ENCODE data around the gene C1QB. TPM values are rescaled to one million over a fixed set of nuclear protein-coding genes. Genes with fewer than 3 reads are reported as not detected.

C1QB gene
- total and polyA plus RNA-seq, 2 experiments from 2014 or later, result not detected

- H3K4me1 Mint-ChIP-seq, result peaks cover 3% of the 10 kb centered on the region; the same call in 1 of the 3 replicates
- no peaks in the 10 kb centered on the region for H3K36me3 Mint-ChIP-seq (ENCODE audit: low read depth)
- no peaks in the 10 kb centered on the region for H3K79me2 ChIP-seq (replicated peaks; ENCODE audit: insufficient read depth)
- no peak overlapping the region for H3K27ac Mint-ChIP-seq
- no peak overlapping the region for H3K27ac ChIP-seq (ENCODE audit: low read depth)
- H3K27me3 ChIP-seq (ENCODE audit: insufficient read depth), result no peaks in the 10 kb centered on the region
- no peak overlapping the region; the same call in 1 of the 2 replicates for H2AFZ ChIP-seq
- no peak overlapping the region for H3K4me3 ChIP-seq
- no peak for TF ChIP-seq STAT1 (IDR thresholded peaks at IDR 0.05; ENCODE audit: unreplicated experiment)
- TF ChIP-seq ETS1 (IDR thresholded peaks at IDR 0.05), result no peak
- no peak for TF ChIP-seq ZNF114 (CRISPR knock-in tag; IDR thresholded peaks at IDR 0.05)
- TF ChIP-seq REST (IDR thresholded peaks at IDR 0.05; ENCODE audit: unreplicated experiment), result no peak
- no peak for TF ChIP-seq ZNF331 (CRISPR knock-in tag; IDR thresholded peaks at IDR 0.05; ENCODE audit: low read depth)
- TF ChIP-seq EZH2phosphoT487 (IDR thresholded peaks at IDR 0.05; ENCODE audit: unreplicated experiment), result no peak
- no peaks in the 10 kb centered on the region for H3F3A ChIP-seq (replicated peaks; ENCODE audit: low read depth)
- H3K27me3 Mint-ChIP-seq (ENCODE audit: insufficient read depth, low read depth, poor library complexity), result peaks cover 12% of the 10 kb centered on the region
- DNase-seq (ENCODE audit: low spot score) (no peak), ATAC-seq (no peak)
- no peak overlapping the region for H3K4me3 Mint-ChIP-seq
- H3K9me3 Mint-ChIP-seq, result no peaks in the 10 kb centered on the region; the same call in 2 of the 3 replicates
- H4K20me1 ChIP-seq (replicated peaks; ENCODE audit: insufficient read depth), result no peaks in the 10 kb centered on the region
- no peaks in the 10 kb centered on the region for H3K9me2 ChIP-seq (ENCODE audit: insufficient read depth)
- no peak overlapping the region for H3K4me2 ChIP-seq
- no peaks in the 10 kb centered on the region for H3K4me1 ChIP-seq (ENCODE audit: insufficient read depth)
- no peaks in the 10 kb centered on the region for H3K36me3 ChIP-seq (ENCODE audit: insufficient read depth)
Observed at GRCh38 chr1:22662986-22663408, 10.0 kb downstream of the C1QB start.

- peak; percentile 80 for DNase-seq (ENCODE audit: low spot score)
- no peaks in the 10 kb centered on the region for H3K9me2 ChIP-seq (ENCODE audit: insufficient read depth)
- no peaks in the 10 kb centered on the region for H3F3A ChIP-seq (replicated peaks; ENCODE audit: low read depth)
- no peaks in the 10 kb centered on the region for H3K36me3 ChIP-seq (ENCODE audit: insufficient read depth)
- no peaks in the 10 kb centered on the region for H3K4me1 ChIP-seq (ENCODE audit: insufficient read depth)
- Mint-ChIP-seq H3K27ac (no peak overlapping the region), H3K9me3 (no peaks in the 10 kb centered on the region), H3K4me1 (peaks cover 3% of the 10 kb centered on the region; the same call in 2 of the 3 replicates), H3K4me3 (no peak overlapping the region), H3K27me3 (ENCODE audit: insufficient read depth, low read depth, poor library complexity) (peaks cover 12% of the 10 kb centered on the region), H3K36me3 (ENCODE audit: low read depth) (no peaks in the 10 kb centered on the region)
- peak; percentile 73 for ATAC-seq
- H2AFZ ChIP-seq, result peak overlapping the region; percentile 92; the same call in 1 of the 2 replicates
- no peaks in the 10 kb centered on the region for H3K27me3 ChIP-seq (ENCODE audit: insufficient read depth)
- H3K4me3 ChIP-seq, result no peak overlapping the region
- H3K27ac ChIP-seq (ENCODE audit: low read depth), result no peak overlapping the region
- H3K79me2 ChIP-seq (replicated peaks; ENCODE audit: insufficient read depth), result no peaks in the 10 kb centered on the region
- H3K4me2 ChIP-seq, result no peak overlapping the region
- H4K20me1 ChIP-seq (replicated peaks; ENCODE audit: insufficient read depth), result no peaks in the 10 kb centered on the region
- TF ChIP-seq EZH2phosphoT487 (IDR thresholded peaks at IDR 0.05; ENCODE audit: unreplicated experiment) (no peak), CTCF (conservative IDR thresholded peaks at IDR 0.05; ENCODE audit: low read depth in 2 of 2) (peak; percentile 78 to 91), JUNB (IDR thresholded peaks at IDR 0.05; ENCODE audit: unreplicated experiment) (no peak)
Observed at GRCh38 chr1:22665752-22666151, 12.7 kb downstream of the C1QB start.

All from GM23338 (cell line).